ENCODE measurements around the gene FN1.
"Not testable (repeated sequence)": the region's sequence is repeated elsewhere in the genome, so short reads cannot be mapped to it uniquely, and the experiment has no call there.

Gene FN1

GRCh38 chr2:215332872-215333595 is 102.8 kb downstream of the FN1 start:
- DNase-seq (ENCODE audit: low read depth) = no peak

GRCh38 chr2:215328066-215328465 is 107.8 kb downstream of the FN1 start:
- DNase-seq (ENCODE audit: low read depth) = no peak

GRCh38 chr2:215324811-215325210 is 111.1 kb downstream of the FN1 start:
- DNase-seq (ENCODE audit: low read depth) = no peak

- no peak for DNase-seq (ENCODE audit: low read depth)
Observed at GRCh38 chr2:215320679-215321078, 115.2 kb downstream of the FN1 start.

GRCh38 chr2:215320102-215320501 is 115.8 kb downstream of the FN1 start:
- DNase-seq (ENCODE audit: low read depth) = no peak

GRCh38 chr2:215319500-215319899 is 116.4 kb downstream of the FN1 start:
- no peak for DNase-seq (ENCODE audit: low read depth)

GRCh38 chr2:215316336-215316735 is 119.5 kb downstream of the FN1 start:
- DNase-seq (ENCODE audit: low read depth) = no peak

GRCh38 chr2:215315301-215315700 is 120.6 kb downstream of the FN1 start:
- no peak for DNase-seq (ENCODE audit: low read depth)

GRCh38 chr2:215314896-215315295 is 121.0 kb downstream of the FN1 start:
- DNase-seq (ENCODE audit: low read depth) = no peak

- no peak for DNase-seq (ENCODE audit: low read depth)
Observed at GRCh38 chr2:215313255-215313613, 122.6 kb downstream of the FN1 start.

GRCh38 chr2:215311625-215312396 is 124.1 kb downstream of the FN1 start, which contains the start of gene ATIC:
TSS of gene ATIC (plus strand) at chr2:215312059. CDS start at chr2:215312143, 84 bp downstream.
- peak; percentile 86 for DNase-seq (ENCODE audit: low read depth)

- DNase-seq (ENCODE audit: low read depth) = not testable (repeated sequence)
Observed at GRCh38 chr2:215311259-215311624, 124.6 kb downstream of the FN1 start.

Data from stimulated activated CD8-positive, alpha-beta memory T cell treated with anti-CD3 and anti-CD28 coated beads, Interleukin-15, amount 100 ng/mL, for 24 hours (primary cell).